Raji (cell line): Measurements from ENCODE around the gene CCDC69.

Experiments
- POLR2A ChIP-seq: IDR thresholded peaks from 2 replicates; pipeline ENCODE4 v1.6.1; 2011; ENCODE audit warnings: low read depth, low read length, control low read depth; ENCODE audit not compliant: insufficient read depth

Gene CCDC69

DNA sequence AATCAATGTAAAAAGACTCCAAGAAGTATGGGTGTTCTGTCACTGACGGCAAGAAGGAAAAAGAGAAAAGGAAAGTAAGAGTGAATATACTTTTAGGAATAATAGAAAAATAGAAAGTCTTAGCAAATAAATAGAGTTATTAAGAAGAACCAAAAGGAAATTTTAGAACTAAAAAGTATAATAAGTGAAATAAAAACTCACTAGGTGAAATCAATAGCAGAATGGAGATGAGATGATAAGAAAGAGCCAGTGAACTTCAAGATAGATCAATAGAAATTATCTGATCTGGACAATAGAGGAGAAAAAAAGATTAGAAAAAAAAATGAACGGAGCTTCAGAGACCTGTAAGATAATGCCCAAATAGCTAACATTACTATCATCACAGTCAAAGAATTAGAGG lies 34.7 kb downstream of the CCDC69 start:
- TF ChIP-seq POLR2A, result no peak

DNA sequence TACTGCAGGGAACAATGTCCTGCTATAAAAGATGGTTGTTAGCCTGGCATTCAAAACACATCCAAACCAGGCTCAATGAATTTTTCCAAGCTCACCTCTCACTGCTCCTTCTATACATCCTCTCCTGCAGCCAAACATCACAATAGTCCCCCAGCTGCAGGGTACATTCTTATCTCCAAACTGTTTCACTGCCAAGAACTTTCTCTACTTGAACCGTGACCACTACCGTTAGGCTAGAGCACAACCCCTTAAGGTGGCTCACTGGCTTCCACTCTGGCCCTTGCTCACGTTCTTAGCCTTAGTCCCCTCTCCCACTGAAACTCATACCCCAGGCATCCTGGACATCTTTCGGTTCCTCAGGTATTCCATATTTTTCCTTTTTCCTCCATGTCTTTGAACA lies 37.4 kb downstream of the CCDC69 start:
- no peak for TF ChIP-seq POLR2A

DNA sequence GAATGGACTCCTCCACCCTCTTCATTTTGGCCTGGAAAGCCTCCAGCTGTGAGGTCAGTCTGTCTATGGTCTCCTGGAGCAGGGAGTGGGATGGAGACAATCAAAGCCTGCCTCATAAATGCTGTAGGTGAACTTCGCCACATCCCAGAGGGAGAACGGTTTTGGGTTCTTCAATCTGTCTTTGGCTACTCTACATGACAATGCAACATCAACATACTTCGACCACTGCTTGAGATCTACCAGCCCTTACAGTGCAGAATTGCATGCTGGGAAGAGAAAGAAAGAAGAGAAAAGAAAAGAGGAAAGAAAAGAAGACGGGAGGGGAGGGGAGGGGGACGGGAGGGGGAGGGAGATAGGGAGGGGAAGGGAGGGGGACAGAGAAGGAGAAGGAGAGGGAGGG lies 37.8 kb downstream of the CCDC69 start:
- no peak for TF ChIP-seq POLR2A

DNA sequence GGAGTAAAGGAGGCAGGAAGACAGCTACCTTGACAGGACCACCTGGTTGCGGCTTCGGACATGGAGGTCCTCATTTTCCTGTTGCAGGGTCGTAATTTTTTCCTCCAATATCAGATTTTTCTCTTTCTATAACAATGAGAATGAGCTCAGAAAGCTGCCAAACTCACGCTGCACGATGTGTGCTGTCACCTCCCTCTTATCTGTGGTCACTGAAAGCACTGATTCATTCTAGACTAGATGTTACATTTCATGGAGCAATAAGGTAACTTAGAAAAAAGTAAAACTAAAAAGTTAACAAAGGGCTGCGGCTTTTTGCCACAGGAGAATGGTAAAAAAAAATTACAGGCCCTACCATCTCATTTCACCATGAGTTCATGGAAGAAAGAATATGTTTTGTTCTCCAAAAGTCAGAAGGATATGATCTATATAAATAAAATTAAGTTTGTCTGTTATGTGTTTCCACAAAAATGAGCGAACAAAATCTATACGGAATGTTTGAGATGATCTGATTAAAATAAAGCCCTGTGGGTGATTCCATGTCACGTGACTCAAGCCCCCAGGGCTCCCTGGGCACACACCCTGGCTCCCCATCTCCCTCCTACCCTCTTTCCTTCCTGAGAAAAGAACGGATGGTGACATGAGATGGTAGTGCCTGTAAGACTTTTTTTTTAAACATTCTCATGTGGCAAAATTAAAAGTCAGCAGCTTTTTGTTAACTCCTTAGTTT lies 39.4 kb downstream of the CCDC69 start:
- TF ChIP-seq POLR2A, result no peak

DNA sequence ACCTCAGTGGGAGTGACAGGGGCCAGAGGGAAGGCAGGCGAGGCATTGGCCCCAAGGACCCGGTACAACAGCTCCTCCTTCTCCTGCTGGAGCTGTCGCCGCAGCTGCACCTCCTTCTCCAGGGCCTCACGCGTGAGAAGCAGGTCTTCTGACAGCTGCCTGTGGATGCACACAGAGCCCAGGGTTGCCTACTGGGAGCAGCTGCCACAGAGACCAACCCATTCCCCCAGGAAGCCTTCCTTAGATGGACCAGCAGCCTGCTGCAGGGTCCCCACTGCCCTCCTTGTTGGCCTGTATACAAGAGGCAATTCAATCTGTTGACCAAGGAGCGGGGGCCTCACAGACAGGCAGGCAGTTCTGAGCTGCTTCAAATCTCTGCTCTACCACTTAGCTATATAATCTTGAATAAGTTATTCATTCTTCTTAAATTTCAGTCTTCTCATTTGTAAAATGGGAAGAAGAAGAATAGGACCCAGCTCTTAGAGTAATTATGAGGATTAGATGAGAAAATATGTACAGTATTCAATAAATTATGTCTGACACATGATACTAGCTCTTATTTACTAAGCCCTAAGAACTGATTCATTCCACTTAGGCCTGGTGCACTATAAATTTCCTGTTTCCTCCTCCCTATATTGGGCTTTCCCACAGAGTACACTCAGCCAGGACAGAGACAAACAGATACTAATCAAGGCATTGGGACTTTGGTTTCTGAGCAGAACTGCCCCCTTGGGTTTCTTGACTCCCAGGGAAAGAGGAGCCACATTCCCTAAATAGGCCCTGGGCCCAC lies 40.2 kb downstream of the CCDC69 start:
- no peak for TF ChIP-seq POLR2A

DNA sequence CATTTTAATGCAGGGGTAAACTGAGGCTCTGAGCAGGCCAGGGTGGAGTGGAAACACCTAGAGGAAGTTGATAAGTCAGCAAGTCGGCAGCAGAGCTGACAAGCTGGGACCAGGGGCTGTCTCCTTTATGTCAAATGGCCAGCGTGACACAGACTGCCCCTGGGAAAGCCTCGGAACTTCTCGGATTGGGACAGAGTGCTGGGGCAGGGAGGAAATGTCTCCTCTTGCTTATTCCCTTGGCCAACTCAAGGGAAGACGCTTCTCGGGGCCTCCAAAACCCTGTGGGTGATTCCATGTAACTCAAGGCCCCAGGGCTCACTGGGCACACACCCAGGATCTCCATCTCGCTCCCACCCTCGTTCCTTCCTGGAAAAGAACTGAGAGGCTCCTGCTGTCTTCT lies 40.9 kb downstream of the CCDC69 start:
- no peak for TF ChIP-seq POLR2A

DNA sequence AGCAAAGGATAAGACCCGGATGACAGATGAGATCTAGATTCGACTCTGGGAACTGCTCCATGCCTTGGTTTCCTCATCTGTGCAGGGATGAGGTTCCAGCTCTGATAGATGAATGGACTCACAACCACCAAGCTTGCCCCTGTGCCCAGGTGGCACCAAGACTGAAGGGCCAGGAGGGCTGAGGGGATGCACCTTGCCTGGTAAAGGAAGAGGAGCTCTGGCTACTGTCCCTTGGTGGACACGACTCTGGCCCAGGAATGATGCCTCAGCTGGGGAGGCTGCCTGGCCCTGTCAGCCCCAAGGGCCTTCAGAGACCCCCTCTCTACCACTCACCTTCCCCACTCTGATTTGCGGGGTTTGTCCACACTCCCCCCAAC lies 41.4 kb downstream of the CCDC69 start:
- TF ChIP-seq POLR2A, result no peak

DNA sequence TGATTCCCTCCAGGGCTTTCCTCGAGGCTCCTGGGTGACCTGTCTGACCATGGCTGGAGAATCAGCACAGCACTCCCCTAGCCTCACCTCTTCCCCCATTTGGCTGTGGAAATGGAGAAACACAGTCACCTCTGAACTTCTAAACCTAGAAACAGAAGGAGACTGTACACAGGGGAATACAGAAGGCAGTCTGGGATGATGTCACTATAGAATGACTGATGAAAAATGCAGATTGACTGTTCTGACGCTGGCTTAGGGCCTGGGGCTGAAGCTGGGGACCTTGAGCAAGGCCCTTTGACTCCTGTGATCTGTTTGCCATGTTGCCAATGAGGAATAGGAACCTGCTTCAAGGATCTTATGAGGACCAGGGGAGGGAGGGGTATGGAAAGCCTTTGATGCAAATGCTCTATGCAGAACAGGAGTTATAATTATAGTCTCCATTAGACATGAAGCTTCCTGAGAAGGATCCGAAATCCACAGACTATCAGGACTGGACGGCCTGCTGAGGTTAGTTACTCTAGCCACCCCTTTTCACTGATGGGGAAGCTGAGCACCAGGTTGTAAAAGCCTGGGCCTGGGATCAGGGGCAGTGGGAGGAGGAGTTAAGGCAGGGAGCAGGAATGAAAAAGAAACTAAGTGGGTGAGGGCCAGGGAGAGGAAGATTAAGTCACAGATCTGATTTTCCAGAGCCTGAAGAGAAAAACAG lies 41.9 kb downstream of the CCDC69 start:
- no peak for TF ChIP-seq POLR2A

DNA sequence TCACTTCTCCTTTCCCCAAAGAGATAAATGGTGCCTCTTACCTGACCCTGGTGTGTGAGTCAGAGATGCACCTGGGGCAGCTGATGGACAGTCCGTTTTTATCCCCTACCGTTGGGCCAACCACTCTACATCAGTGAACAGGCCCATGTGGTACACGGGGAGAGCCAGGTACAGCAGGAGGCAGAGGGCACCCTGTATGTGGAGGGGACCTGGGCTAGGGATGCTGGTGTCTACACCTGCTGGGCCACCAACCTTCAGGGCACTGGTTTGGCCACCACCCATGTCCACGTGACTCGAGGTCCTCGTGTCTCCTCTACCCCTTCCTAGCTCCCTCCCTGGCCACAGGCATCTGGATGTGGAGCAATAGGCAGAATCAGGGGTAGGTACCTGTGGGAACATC lies 43.6 kb downstream of the CCDC69 start:
- TF ChIP-seq POLR2A, result no peak

DNA sequence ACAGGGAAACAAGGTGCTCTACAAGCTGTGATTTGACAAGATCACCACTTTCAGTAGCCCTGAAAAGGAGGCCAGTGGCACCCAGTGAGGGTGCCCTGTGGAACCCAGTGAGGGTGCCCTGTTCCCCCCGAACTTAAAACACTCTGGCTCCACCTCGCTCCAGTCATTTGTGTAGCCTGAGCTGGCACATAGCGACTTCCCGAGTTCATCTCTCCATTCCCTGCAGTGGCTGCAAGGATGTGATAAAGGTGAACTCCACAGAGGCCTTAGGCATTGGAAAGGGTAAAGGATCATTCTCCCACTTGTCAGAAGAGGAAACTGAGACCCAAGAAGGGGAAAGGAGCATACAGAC lies 44.4 kb downstream of the CCDC69 start:
- TF ChIP-seq POLR2A, result no peak

DNA sequence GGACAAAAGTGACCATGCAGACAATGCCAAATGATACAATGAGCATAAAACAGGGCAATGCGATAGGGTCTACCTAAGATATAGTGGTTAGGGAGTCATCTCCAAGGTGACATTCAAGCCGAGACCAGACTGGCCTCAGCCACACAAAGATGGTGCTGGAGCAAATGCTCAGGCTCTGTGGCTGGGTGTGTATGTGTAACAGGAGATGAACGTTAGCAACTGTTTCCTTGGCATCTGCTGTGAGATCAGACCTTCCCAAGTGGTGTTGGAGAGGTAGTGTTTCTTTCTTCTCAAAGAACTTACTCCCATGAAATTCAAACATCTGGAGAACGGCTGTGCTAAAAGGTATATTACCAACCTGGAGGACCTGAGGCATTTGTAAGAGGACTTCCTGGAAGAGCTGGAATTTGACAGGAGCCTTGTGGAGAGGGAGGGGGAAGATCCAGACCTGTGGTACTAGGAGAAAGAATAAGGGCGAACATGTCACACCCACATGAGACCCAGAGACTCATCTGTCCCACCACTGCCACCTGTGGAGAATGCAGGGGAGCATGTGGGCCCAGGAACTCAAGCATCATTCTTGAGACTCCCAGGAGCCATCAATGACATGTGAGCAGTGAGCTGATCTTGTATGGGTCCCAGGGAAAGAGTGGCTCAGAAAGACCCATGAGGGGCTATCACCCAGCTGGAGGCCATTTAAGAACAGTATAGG lies 45.0 kb downstream of the CCDC69 start:
- TF ChIP-seq POLR2A, result no peak

DNA sequence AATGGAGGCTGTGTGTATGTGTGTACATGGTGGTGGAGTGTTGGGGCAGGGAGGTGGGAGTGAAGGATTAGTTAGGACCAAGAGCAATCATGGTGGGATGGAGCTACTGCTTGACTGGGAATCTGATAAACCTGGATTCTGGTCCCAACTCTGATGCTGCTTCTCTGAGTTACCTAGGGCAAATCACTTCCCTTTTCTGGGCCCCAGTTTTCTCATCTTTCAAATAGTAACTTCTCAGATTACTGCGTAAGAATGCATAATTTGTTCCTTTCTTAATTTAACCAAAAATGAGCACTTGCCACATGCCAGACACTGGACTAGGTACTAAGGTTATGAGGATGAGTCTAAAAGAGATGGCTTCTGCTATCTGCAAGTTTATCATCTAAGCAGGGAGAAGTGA lies 45.5 kb downstream of the CCDC69 start:
- TF ChIP-seq POLR2A, result no peak

DNA sequence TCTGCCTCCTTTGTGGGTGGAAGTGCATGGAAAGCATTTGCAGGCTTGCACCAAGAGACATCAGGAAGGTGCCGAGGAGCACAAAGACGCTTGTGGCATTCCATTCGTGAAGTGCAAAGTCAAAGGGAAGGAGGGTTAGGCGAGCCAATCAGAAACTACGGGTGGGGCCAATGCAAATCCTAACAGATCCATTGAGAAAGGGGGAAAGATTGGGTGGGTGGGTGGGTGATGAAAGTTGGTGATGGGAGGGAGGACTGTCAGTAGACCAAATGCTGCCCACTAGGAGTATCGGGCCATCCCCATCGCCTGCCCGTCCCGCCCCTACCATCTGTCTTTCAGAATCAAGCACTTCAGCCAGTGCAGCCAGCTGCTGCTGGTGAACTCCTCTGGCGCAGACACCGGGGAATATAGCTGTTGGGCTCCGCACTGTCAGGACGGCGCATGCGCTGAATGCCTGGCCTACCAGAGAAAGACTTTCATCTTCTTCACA lies 49.2 kb downstream of the CCDC69 start:
- no peak for TF ChIP-seq POLR2A

DNA sequence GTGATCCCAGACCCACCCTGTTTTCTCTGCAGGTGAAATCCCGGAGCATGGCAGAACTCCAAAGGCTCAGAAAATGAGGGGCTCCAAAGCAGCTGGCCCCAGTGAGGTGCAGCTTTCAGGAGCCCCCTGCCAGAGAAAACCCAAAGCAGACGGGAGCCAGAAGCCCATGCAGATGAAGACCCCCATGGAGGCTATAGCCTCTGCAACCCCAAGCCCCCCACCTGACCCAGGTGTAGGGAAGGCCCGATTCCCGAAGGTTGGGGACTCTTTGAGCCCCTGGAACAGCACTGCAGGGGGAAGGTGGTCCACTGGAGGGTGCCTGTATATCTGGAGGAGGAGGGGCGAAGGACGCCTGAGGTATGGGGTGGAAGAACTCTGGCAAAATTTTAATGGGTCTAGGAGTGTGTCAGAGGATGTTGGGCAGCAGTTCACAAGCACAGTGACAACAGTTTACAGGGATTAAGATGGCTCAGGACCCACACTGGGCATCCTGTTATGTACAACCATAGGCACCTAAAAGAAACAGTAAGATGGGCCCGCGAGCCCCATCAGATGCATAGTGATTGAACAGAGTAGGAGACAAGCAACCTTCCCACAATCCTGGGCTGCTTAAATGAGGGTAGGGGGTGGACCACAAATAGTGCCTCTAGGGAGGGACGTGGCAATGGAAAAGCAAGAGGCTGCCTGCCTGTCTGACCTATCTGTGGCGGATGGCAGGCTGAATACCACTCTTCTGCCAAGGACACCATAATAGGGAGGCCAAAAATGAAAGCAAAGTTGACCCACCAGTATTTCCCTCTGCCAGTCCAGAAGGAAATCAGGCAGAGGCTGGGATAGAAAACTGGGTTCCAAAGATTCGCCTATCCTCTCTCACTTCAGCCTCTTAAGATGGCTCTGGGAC lies 49.9 kb downstream of the CCDC69 start:
- TF ChIP-seq POLR2A, result no peak

DNA sequence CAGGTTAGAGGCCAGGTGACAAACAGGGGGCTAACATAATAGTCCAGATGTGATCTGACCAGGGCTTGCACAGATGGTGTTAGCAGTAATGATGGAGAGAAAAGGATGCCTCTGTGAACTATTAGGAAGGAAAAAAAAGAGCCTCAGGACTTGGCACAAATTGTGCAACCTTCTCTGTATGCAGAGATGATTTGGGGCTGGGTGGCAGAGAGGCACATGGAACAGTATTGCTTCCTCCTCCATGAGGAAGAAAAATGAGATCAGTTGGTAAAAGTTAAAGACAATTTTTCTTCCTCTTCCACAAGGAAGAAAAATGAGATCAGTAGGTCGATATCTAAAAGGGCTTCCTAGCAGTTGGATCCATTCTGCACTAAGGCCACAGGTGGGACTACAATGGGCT lies 52.4 kb downstream of the CCDC69 start:
- no peak for TF ChIP-seq POLR2A
